Neural cell (in vitro differentiated cells): Measurements from ENCODE around the gene ITFG1.

Experiments
- POLR2AphosphoS5 ChIP-seq: IDR thresholded peaks from 2 replicates; pipeline ENCODE4 v1.6.1; 2012
- TF ChIP-seq, protein P1 (sequence below): fragments of 450-650 bp; IDR thresholded peaks from 2 replicates; pipeline ENCODE4 v1.5.1; 2014; ENCODE audit warnings: antibody characterized with exemption, mild to moderate bottlenecking, moderate library complexity; ENCODE audit not compliant: poor library complexity, severe bottlenecking
- TF ChIP-seq, protein P2 (sequence below): IDR thresholded peaks from 2 replicates; pipeline ENCODE4 v1.6.1; 2012; ENCODE audit warnings: borderline replicate concordance

DNA sequence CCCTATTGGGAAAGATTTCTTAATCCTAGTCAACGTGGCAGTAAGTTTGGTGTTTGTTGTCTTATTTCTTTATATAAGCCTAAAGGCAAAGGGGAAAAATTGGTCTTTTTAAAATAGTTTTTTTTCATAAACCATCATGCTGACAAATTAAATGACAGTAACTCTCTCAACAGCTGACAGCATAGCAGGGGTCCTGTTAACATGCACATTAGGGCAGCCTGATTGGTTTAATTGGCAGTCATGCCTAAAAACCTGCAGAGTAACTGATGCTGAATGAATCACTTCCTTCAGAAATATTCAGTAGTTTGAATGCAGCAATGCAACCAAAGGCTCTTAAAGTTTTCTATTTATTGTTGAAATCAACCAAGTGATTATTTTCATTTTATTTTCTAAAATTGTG lies 85.4 kb downstream of the ITFG1 start:
- no peak for TF ChIP-seq POLR2AphosphoS5
- TF ChIP-seq, protein P1, sequence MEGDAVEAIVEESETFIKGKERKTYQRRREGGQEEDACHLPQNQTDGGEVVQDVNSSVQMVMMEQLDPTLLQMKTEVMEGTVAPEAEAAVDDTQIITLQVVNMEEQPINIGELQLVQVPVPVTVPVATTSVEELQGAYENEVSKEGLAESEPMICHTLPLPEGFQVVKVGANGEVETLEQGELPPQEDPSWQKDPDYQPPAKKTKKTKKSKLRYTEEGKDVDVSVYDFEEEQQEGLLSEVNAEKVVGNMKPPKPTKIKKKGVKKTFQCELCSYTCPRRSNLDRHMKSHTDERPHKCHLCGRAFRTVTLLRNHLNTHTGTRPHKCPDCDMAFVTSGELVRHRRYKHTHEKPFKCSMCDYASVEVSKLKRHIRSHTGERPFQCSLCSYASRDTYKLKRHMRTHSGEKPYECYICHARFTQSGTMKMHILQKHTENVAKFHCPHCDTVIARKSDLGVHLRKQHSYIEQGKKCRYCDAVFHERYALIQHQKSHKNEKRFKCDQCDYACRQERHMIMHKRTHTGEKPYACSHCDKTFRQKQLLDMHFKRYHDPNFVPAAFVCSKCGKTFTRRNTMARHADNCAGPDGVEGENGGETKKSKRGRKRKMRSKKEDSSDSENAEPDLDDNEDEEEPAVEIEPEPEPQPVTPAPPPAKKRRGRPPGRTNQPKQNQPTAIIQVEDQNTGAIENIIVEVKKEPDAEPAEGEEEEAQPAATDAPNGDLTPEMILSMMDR: no peak
- TF ChIP-seq, protein P2, sequence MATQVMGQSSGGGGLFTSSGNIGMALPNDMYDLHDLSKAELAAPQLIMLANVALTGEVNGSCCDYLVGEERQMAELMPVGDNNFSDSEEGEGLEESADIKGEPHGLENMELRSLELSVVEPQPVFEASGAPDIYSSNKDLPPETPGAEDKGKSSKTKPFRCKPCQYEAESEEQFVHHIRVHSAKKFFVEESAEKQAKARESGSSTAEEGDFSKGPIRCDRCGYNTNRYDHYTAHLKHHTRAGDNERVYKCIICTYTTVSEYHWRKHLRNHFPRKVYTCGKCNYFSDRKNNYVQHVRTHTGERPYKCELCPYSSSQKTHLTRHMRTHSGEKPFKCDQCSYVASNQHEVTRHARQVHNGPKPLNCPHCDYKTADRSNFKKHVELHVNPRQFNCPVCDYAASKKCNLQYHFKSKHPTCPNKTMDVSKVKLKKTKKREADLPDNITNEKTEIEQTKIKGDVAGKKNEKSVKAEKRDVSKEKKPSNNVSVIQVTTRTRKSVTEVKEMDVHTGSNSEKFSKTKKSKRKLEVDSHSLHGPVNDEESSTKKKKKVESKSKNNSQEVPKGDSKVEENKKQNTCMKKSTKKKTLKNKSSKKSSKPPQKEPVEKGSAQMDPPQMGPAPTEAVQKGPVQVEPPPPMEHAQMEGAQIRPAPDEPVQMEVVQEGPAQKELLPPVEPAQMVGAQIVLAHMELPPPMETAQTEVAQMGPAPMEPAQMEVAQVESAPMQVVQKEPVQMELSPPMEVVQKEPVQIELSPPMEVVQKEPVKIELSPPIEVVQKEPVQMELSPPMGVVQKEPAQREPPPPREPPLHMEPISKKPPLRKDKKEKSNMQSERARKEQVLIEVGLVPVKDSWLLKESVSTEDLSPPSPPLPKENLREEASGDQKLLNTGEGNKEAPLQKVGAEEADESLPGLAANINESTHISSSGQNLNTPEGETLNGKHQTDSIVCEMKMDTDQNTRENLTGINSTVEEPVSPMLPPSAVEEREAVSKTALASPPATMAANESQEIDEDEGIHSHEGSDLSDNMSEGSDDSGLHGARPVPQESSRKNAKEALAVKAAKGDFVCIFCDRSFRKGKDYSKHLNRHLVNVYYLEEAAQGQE: no peak
